ENCODE measurements around the gene CYCS. TPM values are rescaled to one million over a fixed set of nuclear protein-coding genes. Genes with fewer than 3 reads are reported as not detected.

CYCS gene
- total RNA-seq, 4 donors from 2014 or later = 29.9 to 129 (median 66.8) TPM

DNA sequence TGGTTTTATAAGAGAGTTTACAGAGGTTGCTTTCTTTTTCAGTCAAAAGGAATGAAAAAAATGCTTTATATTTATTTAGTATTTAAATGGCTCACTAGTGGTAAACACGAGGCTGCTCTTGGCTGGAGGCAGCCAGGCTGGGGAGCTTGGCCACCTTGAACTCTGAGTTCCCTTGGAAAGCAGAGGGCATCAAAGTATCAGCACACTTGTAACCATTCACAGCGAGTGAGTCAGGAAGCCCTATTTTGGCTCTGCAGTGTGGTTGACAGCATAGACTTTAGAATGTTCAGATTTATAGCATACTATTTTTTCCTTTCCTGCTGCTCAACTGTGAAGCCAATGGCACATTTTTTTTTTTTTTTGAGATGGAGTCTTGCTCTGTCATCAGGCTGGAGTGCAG is 51.6 kb downstream of the CYCS start:
- no peak overlapping the region for H3K4me3 ChIP-seq
- intact Hi-C loops (cut with DNase I; ENCODE audit: low total_unique reads) (no loop called here), in situ Hi-C loops (cut with MboI; ENCODE audit: low pct_ligation_motif_present in 1 of 4, low pct_unique_long_range_greater_than_20kb in 1 of 4, low sequenced_read_pairs in 3 of 4) (no loop called here)
- H3K4me1 ChIP-seq = peaks cover 0 to 11% (median 3%) of the 10 kb centered on the region in 4 donors
- 32 to 42% methylated on average over 2 of the region's 2 CpGs for WGBS, 2 donors (ENCODE audit: low coverage in 1 of 2)
- H3K27me3 ChIP-seq = no peaks in the 10 kb centered on the region
- H3K27ac ChIP-seq = no peak overlapping the region
- TF ChIP-seq, protein P1, sequence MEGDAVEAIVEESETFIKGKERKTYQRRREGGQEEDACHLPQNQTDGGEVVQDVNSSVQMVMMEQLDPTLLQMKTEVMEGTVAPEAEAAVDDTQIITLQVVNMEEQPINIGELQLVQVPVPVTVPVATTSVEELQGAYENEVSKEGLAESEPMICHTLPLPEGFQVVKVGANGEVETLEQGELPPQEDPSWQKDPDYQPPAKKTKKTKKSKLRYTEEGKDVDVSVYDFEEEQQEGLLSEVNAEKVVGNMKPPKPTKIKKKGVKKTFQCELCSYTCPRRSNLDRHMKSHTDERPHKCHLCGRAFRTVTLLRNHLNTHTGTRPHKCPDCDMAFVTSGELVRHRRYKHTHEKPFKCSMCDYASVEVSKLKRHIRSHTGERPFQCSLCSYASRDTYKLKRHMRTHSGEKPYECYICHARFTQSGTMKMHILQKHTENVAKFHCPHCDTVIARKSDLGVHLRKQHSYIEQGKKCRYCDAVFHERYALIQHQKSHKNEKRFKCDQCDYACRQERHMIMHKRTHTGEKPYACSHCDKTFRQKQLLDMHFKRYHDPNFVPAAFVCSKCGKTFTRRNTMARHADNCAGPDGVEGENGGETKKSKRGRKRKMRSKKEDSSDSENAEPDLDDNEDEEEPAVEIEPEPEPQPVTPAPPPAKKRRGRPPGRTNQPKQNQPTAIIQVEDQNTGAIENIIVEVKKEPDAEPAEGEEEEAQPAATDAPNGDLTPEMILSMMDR (IDR thresholded peaks at IDR 0.05) = no peak
- TF ChIP-seq POLR2AphosphoS5 (IDR thresholded peaks at IDR 0.05) (no peak), POLR2A (IDR thresholded peaks at IDR 0.05) (no peak), EP300 (IDR thresholded peaks at IDR 0.05; ENCODE audit: low read depth) (no peak)
- no peaks in the 10 kb centered on the region for H3K9me3 ChIP-seq
- no peak for DNase-seq
- no peaks in the 10 kb centered on the region for H3K36me3 ChIP-seq

Other genes starting within 250 kb of the CYCS start
- 10 to 100 TPM in 1 of 4 donors, 1 to 10 TPM in 3; 6.7 to 20.6 (median 8.0) TPM for gene OSBPL3, start 145.1 kb downstream of the CYCS start, total RNA-seq
- not detected for gene NPVF, start 103.2 kb upstream of the CYCS start, total RNA-seq